Neural cell (in vitro differentiated cells): ENCODE results near the gene CDKL5. TPM values are rescaled to one million over a fixed set of nuclear protein-coding genes. Genes with fewer than 3 reads are reported as not detected.

Experiments
- H2AFZ ChIP-seq: fragments of 200-600, 300-800 bp; sonication (generic), shearing (Covaris generic); 2 replicates; pipeline ENCODE4 v1.6.0; 2014; ENCODE audit warnings: low read depth, mild to moderate bottlenecking, antibody characterized with exemption, low read length, moderate library complexity
- H3F3A ChIP-seq: fragments of 200-600 bp; shearing (Covaris generic); 2 replicates; pipeline ENCODE4 v1.6.1; 2016; ENCODE audit warnings: mild to moderate bottlenecking, moderate library complexity, mixed read lengths, antibody characterized with exemption, low read length; ENCODE audit not compliant: insufficient read depth, poor library complexity, severe bottlenecking
- H3K27ac ChIP-seq: fragments of 200-600, 300-800 bp; sonication (generic), shearing (Covaris generic); 2 replicates; pipeline ENCODE4 v1.5.1; 2014; ENCODE audit warnings: mild to moderate bottlenecking, low read length, moderate library complexity
- H3K27me3 ChIP-seq: fragments of 300-800, 200-600 bp; sonication (generic), shearing (Covaris generic); 2 replicates; pipeline ENCODE4 v1.6.0; 2014; ENCODE audit warnings: mild to moderate bottlenecking, low read depth, low read length, moderate library complexity; ENCODE audit not compliant: insufficient read depth
- H3K36me3 ChIP-seq: fragments of 300-800, 200-600 bp; sonication (generic), shearing (Covaris generic); 2 replicates; pipeline ENCODE4 v1.5.1; 2014; ENCODE audit warnings: mild to moderate bottlenecking, antibody characterized with exemption, low read length, moderate library complexity; ENCODE audit not compliant: insufficient read depth
- H3K4me2 ChIP-seq: fragments of 300-800, 200-600 bp; sonication (generic), shearing (Covaris generic); 2 replicates; pipeline ENCODE4 v1.6.0; 2014; ENCODE audit warnings: mild to moderate bottlenecking, low read length
- H3K4me3 ChIP-seq: fragments of 300-800, 200-600 bp; sonication (generic), shearing (Covaris generic); 2 replicates; pipeline ENCODE4 v1.5.1; 2014; ENCODE audit warnings: mild to moderate bottlenecking, low read length, moderate library complexity
- H3K79me2 ChIP-seq: fragments of 200-600 bp; shearing (Covaris generic); replicated peaks from 2 replicates; pipeline ENCODE4 v1.6.0; 2014; ENCODE audit warnings: mild to moderate bottlenecking, low read length, moderate library complexity; ENCODE audit not compliant: insufficient read depth
- H3K9ac ChIP-seq: fragments of 300-800, 200-600 bp; sonication (generic), shearing (Covaris generic); 2 replicates; pipeline ENCODE4 v1.6.1; 2016; ENCODE audit warnings: mild to moderate bottlenecking, low read length, mixed read lengths
- H3K9me2 ChIP-seq: fragments of 200-600 bp; shearing (Covaris generic); 2 replicates; pipeline ENCODE4 v1.6.1; 2016; ENCODE audit warnings: mild to moderate bottlenecking, low read length, mixed read lengths; ENCODE audit not compliant: insufficient read depth
- H3K9me3 ChIP-seq: fragments of 200-600, 300-800 bp; sonication (generic), shearing (Covaris generic); 2 replicates; pipeline ENCODE4 v1.6.1; 2016; ENCODE audit warnings: mild to moderate bottlenecking, mixed run types, low read length, moderate library complexity, mixed read lengths
- H4K20me1 ChIP-seq: fragments of 200-600 bp; shearing (Covaris generic); 2 replicates; pipeline ENCODE4 v1.6.1; 2016; ENCODE audit warnings: mild to moderate bottlenecking, mixed run types; ENCODE audit not compliant: insufficient read depth
- CTCF ChIP-seq: fragments of 450-650 bp; IDR thresholded peaks from 2 replicates; pipeline ENCODE4 v1.5.1; 2014; ENCODE audit warnings: antibody characterized with exemption, mild to moderate bottlenecking, moderate library complexity; ENCODE audit not compliant: poor library complexity, severe bottlenecking
- EP300 ChIP-seq: fragments of 450-650 bp; conservative IDR thresholded peaks from 2 replicates; pipeline ENCODE4 v1.6.1; 2014; ENCODE audit warnings: antibody characterized with exemption, mild to moderate bottlenecking, moderate library complexity; ENCODE audit not compliant: poor library complexity, severe bottlenecking
- EZH2 ChIP-seq: fragments of 200-600, 300-800 bp; shearing (Covaris generic), sonication (generic); IDR thresholded peaks from 2 replicates; pipeline ENCODE4 v1.6.1; 2014; ENCODE audit warnings: antibody characterized with exemption, low read length, borderline replicate concordance, mild to moderate bottlenecking; ENCODE audit not compliant: insufficient read depth, poor library complexity, severe bottlenecking
- MXI1 ChIP-seq: fragments of 450-650 bp; conservative IDR thresholded peaks from 2 replicates; pipeline ENCODE4 v1.6.1; 2014; ENCODE audit warnings: antibody characterized with exemption, mild to moderate bottlenecking; ENCODE audit not compliant: poor library complexity, severe bottlenecking
- POLR2AphosphoS5 ChIP-seq: IDR thresholded peaks from 2 replicates; pipeline ENCODE4 v1.6.1; 2012
- RAD21 ChIP-seq: fragments of 450-650 bp; conservative IDR thresholded peaks from 2 replicates; pipeline ENCODE4 v1.6.1; 2014; ENCODE audit warnings: antibody characterized with exemption, mild to moderate bottlenecking, moderate library complexity
- REST ChIP-seq: IDR thresholded peaks from 2 replicates; pipeline ENCODE4 v1.6.1; 2012; ENCODE audit warnings: borderline replicate concordance
- SMC3 ChIP-seq: fragments of 450-650 bp; conservative IDR thresholded peaks from 2 replicates; pipeline ENCODE4 v1.6.1; 2014; ENCODE audit warnings: antibody characterized with exemption, mild to moderate bottlenecking, moderate library complexity; ENCODE audit not compliant: poor library complexity
- TAF1 ChIP-seq: IDR thresholded peaks from 2 replicates; pipeline ENCODE4 v1.6.1; 2012; ENCODE audit warnings: low read depth
- polyA plus RNA-seq: library from polyadenylated mRNA; depleted of rRNA; stranded (reverse); fragments of >200 nt; gene quantifications from 2 replicates; pipeline ENCODE4 v1.2.3, GENCODE V29; 2014

The CDKL5 gene
- polyA plus RNA-seq, 1 donor from 2014 or later: 5.3 TPM

- no peaks in the 10 kb centered on the region for H3K36me3 ChIP-seq
- H4K20me1 ChIP-seq: no peaks in the 10 kb centered on the region
- no peak overlapping the region for H3K4me3 ChIP-seq
- H3F3A ChIP-seq: no peaks in the 10 kb centered on the region
- no peaks in the 10 kb centered on the region for H3K9me2 ChIP-seq
- H3K9me3 ChIP-seq: no peaks in the 10 kb centered on the region
- TF ChIP-seq POLR2AphosphoS5 (no peak), REST (no peak), EZH2 (no peak), CTCF (no peak), RAD21 (no peak), MXI1 (no peak), SMC3 (no peak), EP300 (no peak), TAF1 (no peak)
- H3K4me2 ChIP-seq: no peak overlapping the region
- no peak overlapping the region for H2AFZ ChIP-seq
- no peak overlapping the region for H3K27ac ChIP-seq
- no peaks in the 10 kb centered on the region for H3K27me3 ChIP-seq
- no peak overlapping the region for H3K9ac ChIP-seq
- no peaks in the 10 kb centered on the region for H3K79me2 ChIP-seq
Measured at GRCh38 chrX:18647621-18648020, 222.2 kb downstream of the CDKL5 start.

DNA sequence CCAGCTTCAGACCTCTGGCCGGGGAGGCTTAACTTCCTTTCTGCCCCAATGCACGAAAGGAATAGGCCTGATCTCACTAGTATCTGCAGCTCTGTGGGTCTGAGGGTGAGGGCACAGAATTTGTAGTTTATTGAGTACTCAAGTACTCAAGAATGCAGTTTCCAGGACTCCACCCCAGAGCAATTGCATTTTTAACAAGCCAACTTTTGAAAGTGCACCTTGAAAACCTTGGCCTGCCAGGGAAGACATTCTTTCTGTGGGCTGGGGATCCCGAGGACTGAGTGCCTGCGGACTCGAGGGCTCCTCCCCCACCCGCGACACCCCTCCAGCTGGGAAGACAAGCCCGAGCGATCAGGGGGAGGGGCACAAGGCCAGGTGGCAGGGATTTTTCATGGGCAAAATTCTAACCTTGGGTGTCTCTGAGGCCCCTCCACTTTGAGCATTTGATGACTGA, 224.1 kb downstream of the CDKL5 start:
- TF ChIP-seq REST: no peak
- Histone ChIP-seq H3K4me3 (no peak overlapping the region), H3K9me3 (no peaks in the 10 kb centered on the region), H3K9ac (no peak overlapping the region), H2AFZ (no peak overlapping the region), H3K9me2 (no peaks in the 10 kb centered on the region), H3F3A (no peaks in the 10 kb centered on the region), H3K79me2 (no peaks in the 10 kb centered on the region), H3K27ac (no peak overlapping the region), H3K36me3 (no peaks in the 10 kb centered on the region), H3K27me3 (no peaks in the 10 kb centered on the region), H3K4me2 (no peak overlapping the region), H4K20me1 (no peaks in the 10 kb centered on the region)
